ENCODE measurements around the gene KCNN4. TPM values are rescaled to one million over a fixed set of nuclear protein-coding genes. Genes with fewer than 3 reads are reported as not detected.
A peak's percentile ranks its signal among the peaks of the same experiment; 100 is the strongest.

The KCNN4 gene
- total RNA-seq, 3 donors from 2014 or later (not counting 1 experiment from before 2014, with no cell fraction given): 0.72 to 7.1 (median 1.4) TPM

DNA sequence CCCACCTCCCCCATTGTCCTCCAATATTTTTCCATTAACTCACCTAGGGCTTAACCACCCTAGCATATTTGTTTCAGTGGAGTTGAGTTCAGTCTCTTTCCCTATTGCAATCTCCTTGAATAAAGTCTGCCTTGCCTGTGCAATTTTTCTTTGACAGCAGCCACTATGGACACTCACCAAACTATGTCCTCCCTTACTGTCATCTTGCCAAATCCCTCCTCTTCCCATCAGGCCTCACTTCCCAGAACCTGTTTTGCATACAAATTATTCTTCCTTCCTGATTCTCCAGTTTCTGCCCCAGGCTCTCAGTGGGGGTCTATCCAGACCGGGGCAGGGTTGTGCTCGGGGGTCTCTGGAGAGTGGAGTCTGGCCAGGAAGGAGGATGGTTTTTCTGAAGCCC is 23.7 kb upstream of the KCNN4 start:
- Histone ChIP-seq H3K36me3 (ENCODE audit: control insufficient read depth, insufficient read depth, low read length) (no peaks in the 10 kb centered on the region), H3K9me3 (ENCODE audit: control insufficient read depth, insufficient read depth, low read length) (no peaks in the 10 kb centered on the region), H3K4me1 (ENCODE audit: control insufficient read depth, insufficient read depth, low read length) (no peaks in the 10 kb centered on the region), H3K27ac (ENCODE audit: low read length) (no peak overlapping the region), H3K27me3 (ENCODE audit: control insufficient read depth, insufficient read depth, low read length) (peaks cover 2% of the 10 kb centered on the region), H3K4me3 (ENCODE audit: low read length) (no peak overlapping the region)
- TF ChIP-seq, protein P1, sequence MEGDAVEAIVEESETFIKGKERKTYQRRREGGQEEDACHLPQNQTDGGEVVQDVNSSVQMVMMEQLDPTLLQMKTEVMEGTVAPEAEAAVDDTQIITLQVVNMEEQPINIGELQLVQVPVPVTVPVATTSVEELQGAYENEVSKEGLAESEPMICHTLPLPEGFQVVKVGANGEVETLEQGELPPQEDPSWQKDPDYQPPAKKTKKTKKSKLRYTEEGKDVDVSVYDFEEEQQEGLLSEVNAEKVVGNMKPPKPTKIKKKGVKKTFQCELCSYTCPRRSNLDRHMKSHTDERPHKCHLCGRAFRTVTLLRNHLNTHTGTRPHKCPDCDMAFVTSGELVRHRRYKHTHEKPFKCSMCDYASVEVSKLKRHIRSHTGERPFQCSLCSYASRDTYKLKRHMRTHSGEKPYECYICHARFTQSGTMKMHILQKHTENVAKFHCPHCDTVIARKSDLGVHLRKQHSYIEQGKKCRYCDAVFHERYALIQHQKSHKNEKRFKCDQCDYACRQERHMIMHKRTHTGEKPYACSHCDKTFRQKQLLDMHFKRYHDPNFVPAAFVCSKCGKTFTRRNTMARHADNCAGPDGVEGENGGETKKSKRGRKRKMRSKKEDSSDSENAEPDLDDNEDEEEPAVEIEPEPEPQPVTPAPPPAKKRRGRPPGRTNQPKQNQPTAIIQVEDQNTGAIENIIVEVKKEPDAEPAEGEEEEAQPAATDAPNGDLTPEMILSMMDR (IDR thresholded peaks at IDR 0.05): no peak
- no peak overlapping the region for H3K27ac Mint-ChIP-seq
- no peaks in the 10 kb centered on the region for H3K36me3 Mint-ChIP-seq
- intact Hi-C loops (cut with micrococcal nuclease): no loop called here
- no peak for DNase-seq
- no peak for ATAC-seq
- 28% methylated on average over 2 of the region's 2 CpGs for WGBS (ENCODE audit: insufficient coverage)
- H3K4me1 Mint-ChIP-seq: no peaks in the 10 kb centered on the region
- no peaks in the 10 kb centered on the region for H3K9me3 Mint-ChIP-seq
- H3K4me3 Mint-ChIP-seq: no peak overlapping the region
- H3K27me3 Mint-ChIP-seq (ENCODE audit: low read depth in 2 of 2): peaks cover 11 to 14% of the 10 kb centered on the region in 2 donors

DNA sequence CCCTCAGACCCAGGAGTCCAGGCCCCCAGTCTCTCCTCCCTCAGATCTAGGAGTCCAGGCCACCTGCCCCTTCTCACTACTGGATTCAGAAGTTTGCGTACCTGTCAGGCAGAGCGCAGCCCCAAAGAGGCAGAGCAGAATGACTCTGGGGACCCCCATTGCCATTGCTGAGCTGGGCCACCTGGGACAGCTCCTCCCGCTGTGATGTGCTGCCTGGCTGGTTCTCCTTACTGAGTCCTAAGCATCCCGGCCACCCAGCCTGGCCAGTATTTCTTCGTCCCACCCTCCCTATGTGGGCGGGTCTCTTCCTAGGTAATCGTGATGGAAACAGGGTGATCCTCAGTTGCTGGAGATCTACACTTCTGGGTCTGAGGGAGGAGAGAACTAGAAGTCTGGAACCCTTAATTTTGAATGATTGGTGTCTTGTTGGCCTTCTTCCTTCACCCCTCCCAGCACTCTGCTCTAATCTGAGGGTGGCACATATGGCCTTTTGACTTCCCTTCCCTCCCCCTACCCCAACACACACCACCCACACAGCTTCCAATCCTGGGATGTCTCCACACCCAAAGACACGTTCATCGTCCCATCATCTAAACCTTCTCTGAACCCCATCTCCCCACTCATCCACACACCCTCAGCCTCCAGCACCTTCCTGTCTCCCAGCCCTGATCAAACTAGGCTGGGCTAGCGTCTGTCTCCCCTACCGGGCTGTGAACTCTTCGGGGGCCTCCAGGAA is 21.6 kb upstream of the KCNN4 start, which contains the start of gene LYPD5:
LYPD5 (minus strand) TSS at position 232 of the 736 bp plus-strand sequence; CDS start at position 165, 67 bp downstream.
- 70% methylated on average over 11 of the region's 12 CpGs for WGBS (ENCODE audit: insufficient coverage)
- H3K36me3 Mint-ChIP-seq: no peaks in the 10 kb centered on the region
- no peaks in the 10 kb centered on the region for H3K9me3 ChIP-seq (ENCODE audit: control insufficient read depth, insufficient read depth, low read length)
- TF ChIP-seq, protein P1 (IDR thresholded peaks at IDR 0.05): no peak
- peaks cover 0 to 13% of the 10 kb centered on the region in 2 donors for H3K4me1 Mint-ChIP-seq
- peaks cover 9% of the 10 kb centered on the region for H3K4me1 ChIP-seq (ENCODE audit: control insufficient read depth, insufficient read depth, low read length)
- DNase-seq (no peak), ATAC-seq (no peak)
- H3K27me3 Mint-ChIP-seq (ENCODE audit: low read depth in 2 of 2): peaks cover 6 to 27% of the 10 kb centered on the region in 2 donors
- H3K36me3 ChIP-seq (ENCODE audit: control insufficient read depth, insufficient read depth, low read length): no peaks in the 10 kb centered on the region
- no peak within 1 kb of the TSS for H3K27ac Mint-ChIP-seq
- H3K27ac ChIP-seq (ENCODE audit: low read length): no peak within 1 kb of the TSS
- H3K4me3 ChIP-seq (ENCODE audit: low read length): no peak within 1 kb of the TSS
- no peak within 1 kb of the TSS for H3K4me3 Mint-ChIP-seq
- H3K27me3 ChIP-seq (ENCODE audit: control insufficient read depth, insufficient read depth, low read length): no peaks in the 10 kb centered on the region
- no peaks in the 10 kb centered on the region for H3K9me3 Mint-ChIP-seq
- intact Hi-C loops (cut with micrococcal nuclease): no loop called here

DNA sequence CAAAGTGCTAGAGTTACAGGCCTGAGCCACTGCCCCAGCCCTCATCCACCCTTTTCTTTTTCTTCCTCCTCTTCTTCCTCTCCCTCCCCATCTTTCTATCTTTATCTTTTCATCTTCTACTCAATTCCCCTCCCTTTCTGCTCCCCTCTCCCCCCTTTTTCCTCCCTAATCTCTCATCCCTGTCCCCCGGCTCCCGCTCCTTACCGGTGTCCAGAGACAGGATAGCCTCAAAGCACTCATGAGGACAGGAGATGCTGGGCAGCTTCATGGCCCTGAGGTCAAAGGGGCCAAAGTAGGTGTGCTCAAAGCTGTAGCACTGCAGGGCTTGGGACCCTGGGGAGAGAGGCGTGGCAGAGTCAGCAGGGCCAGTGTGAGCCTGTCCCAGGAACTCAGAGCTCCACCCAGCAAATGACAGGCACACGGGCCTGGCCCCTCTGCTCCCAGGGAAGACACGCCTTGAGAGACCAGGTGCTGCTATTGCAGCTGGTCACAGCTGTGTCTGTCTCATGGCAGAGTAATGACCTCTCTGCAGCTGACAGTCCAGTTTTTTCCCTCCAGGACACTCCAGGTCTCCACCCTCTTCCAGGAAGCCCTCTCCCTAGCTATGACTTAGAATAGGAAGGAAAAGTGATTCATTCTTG is 18.8 kb upstream of the KCNN4 start:
- no peak for ATAC-seq

More for the DNA sequence above, 18.8 kb upstream of the KCNN4 start:
- H3K4me3 ChIP-seq (ENCODE audit: low read length): no peak overlapping the region
- Mint-ChIP-seq H3K27ac (peak overlapping the region in 1 of 2 donors; percentile 42), H3K4me1 (peaks cover 0 to 13% of the 10 kb centered on the region in 2 donors), H3K9me3 (no peaks in the 10 kb centered on the region), H3K36me3 (no peaks in the 10 kb centered on the region), H3K4me3 (peak overlapping the region; percentile 81), H3K27me3 (ENCODE audit: low read depth in 2 of 2) (peaks cover 5 to 33% of the 10 kb centered on the region in 2 donors)
- TF ChIP-seq, protein P1 (IDR thresholded peaks at IDR 0.05): no peak
- H3K4me1 ChIP-seq (ENCODE audit: control insufficient read depth, insufficient read depth, low read length): peaks cover 9% of the 10 kb centered on the region
- 86% methylated on average over 6 of the region's 6 CpGs for WGBS (ENCODE audit: insufficient coverage)
- no peaks in the 10 kb centered on the region for H3K9me3 ChIP-seq (ENCODE audit: control insufficient read depth, insufficient read depth, low read length)
- intact Hi-C loops (cut with micrococcal nuclease): no loop called here
- no peaks in the 10 kb centered on the region for H3K27me3 ChIP-seq (ENCODE audit: control insufficient read depth, insufficient read depth, low read length)
- H3K36me3 ChIP-seq (ENCODE audit: control insufficient read depth, insufficient read depth, low read length): no peaks in the 10 kb centered on the region
- H3K27ac ChIP-seq (ENCODE audit: low read length): no peak overlapping the region
- DNase-seq: no peak
